Hepatic stellate cell (primary cell): ENCODE measurements around the gene CD69.
A peak's percentile ranks its signal among the peaks of the same experiment; 100 is the strongest.
"Not testable (repeated sequence)": the region's sequence is repeated elsewhere in the genome, so short reads cannot be mapped to it uniquely, and the experiment has no call there.

Experiments
- DNase-seq: peaks from one replicate; pipeline ENCODE4 v3.0.0; 2011; ENCODE audit warnings: low spot score

Gene CD69

GRCh38 chr12:9718968-9719367 lies 41.7 kb downstream of the CD69 start:
- DNase-seq: no peak

- no peak for DNase-seq
Observed at GRCh38 chr12:9717070-9717925, 43.4 kb downstream of the CD69 start.

GRCh38 chr12:9713032-9713558 lies 47.6 kb downstream of the CD69 start:
- DNase-seq: not testable (repeated sequence)

DNA sequence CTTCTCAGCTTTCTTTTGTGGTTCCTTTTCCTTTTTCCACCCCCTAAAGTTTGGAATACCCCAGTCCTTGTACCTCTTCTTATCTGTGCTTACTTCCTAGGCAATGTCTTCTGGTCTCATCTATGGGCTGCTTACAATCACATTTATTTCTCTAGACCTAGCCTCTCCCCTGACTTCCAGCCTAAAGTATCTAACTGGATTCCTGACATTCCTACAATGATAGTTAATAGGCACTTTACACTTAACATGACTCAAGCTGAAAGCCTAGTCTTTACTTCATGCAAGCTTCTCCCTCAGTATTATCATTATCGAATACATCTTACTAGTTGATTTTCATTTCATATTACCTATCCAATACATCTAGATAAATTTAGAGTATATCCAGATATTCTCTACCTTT lies 49.0 kb downstream of the CD69 start:
- DNase-seq: no peak

GRCh38 chr12:9710584-9711375 lies 49.9 kb downstream of the CD69 start:
- DNase-seq: no peak

DNA sequence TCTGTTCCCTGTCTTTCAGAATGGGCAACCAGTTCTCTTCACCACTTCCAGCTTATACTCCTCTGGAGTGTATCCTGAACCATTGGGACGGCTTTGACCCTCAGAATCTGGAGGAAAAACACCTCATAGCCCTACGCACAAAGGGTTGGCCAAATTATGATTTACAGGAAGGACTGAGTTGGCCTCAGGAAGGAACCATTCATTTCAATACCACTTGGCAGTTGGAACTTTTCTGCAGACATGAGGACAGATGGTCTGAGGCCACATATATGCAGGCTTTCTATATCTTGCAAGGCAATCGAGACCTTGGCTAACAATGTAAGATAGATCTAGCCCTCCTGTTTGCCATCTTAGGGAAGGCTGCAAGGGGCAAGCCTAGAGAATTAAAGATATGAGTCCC lies 51.8 kb downstream of the CD69 start:
- no peak for DNase-seq

GRCh38 chr12:9707864-9708808 lies 52.6 kb downstream of the CD69 start:
- peak; percentile 26 for DNase-seq

GRCh38 chr12:9707356-9707755 lies 53.3 kb downstream of the CD69 start:
- no peak for DNase-seq

GRCh38 chr12:9706086-9706685 lies 54.5 kb downstream of the CD69 start:
- no peak for DNase-seq

- DNase-seq: not testable (repeated sequence)
Observed at GRCh38 chr12:9704561-9704960, 56.1 kb downstream of the CD69 start.
